Endothelial cell of umbilical vein (primary cell): ENCODE results near the gene CEMIP. TPM values are rescaled to one million over a fixed set of nuclear protein-coding genes. Genes with fewer than 3 reads are reported as not detected.

ENCODE experiments used
- BruUV-seq: library from RNA; stranded (reverse); fragments of 400-500 nt; replicated peaks from 2 replicates; lab custom pipeline; 2021; lab: Mats Ljungman, UMichigan
- CTCF ChIA-PET: fragments of 300-600, 350-600 bp; sonication (Branson Sonifier 250); formaldehyde crosslinking; loops from one replicate; lab custom pipeline; 2021; ENCODE audit warnings: antibody characterized with exemption, inconsistent platforms; lab: Charles Lee
- POLR2A ChIA-PET: fragments of 300-600, 350-600 bp; sonication (Branson Sonifier 250); formaldehyde crosslinking; loops from one replicate; lab custom pipeline; 2021; ENCODE audit warnings: antibody characterized with exemption, inconsistent platforms; lab: Charles Lee
- DNase-seq: peaks from one replicate; pipeline ENCODE4 v3.0.0-alpha.2; 2011; ENCODE audit warnings: low read depth, low spot score
- FAIRE-seq: peaks from 2 replicates; lab custom pipeline; 2011; peaks lifted over from hg19 to GRCh38; lab: Jason Lieb, UNC
- H2AFZ ChIP-seq: 2 replicates; pipeline ENCODE4 v1.6.0; 2012; ENCODE audit warnings: low read depth, low read length, control low read depth, inconsistent platforms
- H3K27ac ChIP-seq: 2 replicates; pipeline ENCODE4 v1.5.1; 2011; ENCODE audit warnings: low read depth, mild to moderate bottlenecking, control low read depth, low read length, moderate library complexity; ENCODE audit not compliant: insufficient read depth
- H3K27me3 ChIP-seq, 2 experiments: 2 replicates each; pipeline versions ENCODE4 v1.6.0 to v1.6.1; 2011; ENCODE audit warnings: low read length in 2 of 2, mixed read lengths in 1 of 2; ENCODE audit not compliant: control insufficient read depth in 2 of 2, insufficient read depth in 2 of 2
- H3K36me3 ChIP-seq, 2 experiments: 2 replicates in 1 of 2; 3 replicates in 1 of 2; pipeline ENCODE4 v1.5.1; 2011; ENCODE audit warnings: low read length in 2 of 2, mild to moderate bottlenecking in 1 of 2, moderate library complexity in 1 of 2; ENCODE audit not compliant: control insufficient read depth in 2 of 2, insufficient read depth in 2 of 2; ENCODE audit errors: extremely low read depth in 1 of 2
- H3K4me1 ChIP-seq: 3 replicates; pipeline ENCODE4 v1.5.1; 2011; ENCODE audit warnings: mild to moderate bottlenecking, low read length; ENCODE audit not compliant: control insufficient read depth, insufficient read depth; ENCODE audit errors: extremely low read depth
- H3K4me2 ChIP-seq: 2 replicates; pipeline ENCODE4 v1.6.1; 2011; ENCODE audit warnings: low read length, control low read depth, mixed read lengths; ENCODE audit not compliant: insufficient read depth
- H3K4me3 ChIP-seq, 3 experiments: fragments of 200-600 bp in 1 of 3; sonication (generic), shearing (Covaris generic) in 1 of 3; replicated peaks in 1 of 3; 2 replicates each; pipeline ENCODE4 v1.5.1; 2011 to 2016; ENCODE audit warnings: control low read depth in 3 of 3, low read length in 3 of 3, mild to moderate bottlenecking in 2 of 3, inconsistent platforms in 1 of 3, low read depth in 1 of 3, moderate library complexity in 1 of 3; ENCODE audit not compliant: insufficient read depth in 1 of 3
- H3K79me2 ChIP-seq: 2 replicates; pipeline ENCODE4 v1.6.0; 2012; ENCODE audit warnings: low read length, inconsistent platforms; ENCODE audit not compliant: control insufficient read depth, insufficient read depth
- H3K9ac ChIP-seq: replicated peaks from 2 replicates; pipeline ENCODE3; 2011; ENCODE audit warnings: low read length, control low read depth; ENCODE audit not compliant: insufficient read depth; ENCODE audit errors: extremely low read depth
- H3K9me1 ChIP-seq: replicated peaks from 3 replicates; pipeline ENCODE4 v1.6.0; 2011; ENCODE audit warnings: mild to moderate bottlenecking, low read length; ENCODE audit not compliant: control insufficient read depth, insufficient read depth; ENCODE audit errors: extremely low read depth
- H3K9me3 ChIP-seq: replicated peaks from 2 replicates; pipeline ENCODE4 v1.5.1; 2012; ENCODE audit warnings: low read length, inconsistent platforms; ENCODE audit not compliant: control insufficient read depth, insufficient read depth
- H4K20me1 ChIP-seq: replicated peaks from 2 replicates; pipeline ENCODE3; 2011; ENCODE audit warnings: mild to moderate bottlenecking, low read length; ENCODE audit not compliant: control insufficient read depth, insufficient read depth; ENCODE audit errors: extremely low read depth
- CTCF ChIP-seq, 2 donors: IDR thresholded peaks; 1 replicate in 1 of 2; 2 replicates in 1 of 2; pipeline ENCODE4 v1.5.1; 2011; ENCODE audit warnings: low read length in 2 of 2, mild to moderate bottlenecking in 2 of 2, moderate library complexity in 2 of 2, control low read depth in 1 of 2, inconsistent platforms in 1 of 2, low read depth in 1 of 2; ENCODE audit not compliant: insufficient read depth in 1 of 2; ENCODE audit errors: extremely low read depth in 1 of 2
- EZH2 ChIP-seq: IDR thresholded peaks from 2 replicates; pipeline ENCODE4 v1.6.1; 2012; ENCODE audit warnings: borderline replicate concordance, low read depth, mild to moderate bottlenecking, moderate library complexity, low read length, inconsistent platforms; ENCODE audit not compliant: severe bottlenecking
- FOS ChIP-seq: IDR thresholded peaks from 2 replicates; pipeline ENCODE4 v1.6.1; 2011; ENCODE audit warnings: mild to moderate bottlenecking, low read length, moderate library complexity, borderline replicate concordance; ENCODE audit not compliant: insufficient read depth
- GATA2 ChIP-seq: IDR thresholded peaks from 2 replicates; pipeline ENCODE4 v1.7.0; 2011; ENCODE audit warnings: low read depth, mild to moderate bottlenecking, moderate library complexity, mixed read lengths, low read length; ENCODE audit not compliant: insufficient read length, insufficient read depth
- JUN ChIP-seq: IDR thresholded peaks from 2 replicates; pipeline ENCODE4 v1.6.1; 2011; ENCODE audit warnings: borderline replicate concordance, low read depth; ENCODE audit not compliant: insufficient read length, insufficient read depth
- MYC ChIP-seq: IDR thresholded peaks from one replicate; pipeline ENCODE4 v1.6.1; 2011; ENCODE audit warnings: mild to moderate bottlenecking, low read depth, low read length
- POLR2AphosphoS5 ChIP-seq: IDR thresholded peaks from 2 replicates; pipeline ENCODE4 v1.6.1; 2012; ENCODE audit warnings: low read depth, mild to moderate bottlenecking, control low read depth, low read length, moderate library complexity; ENCODE audit not compliant: insufficient read depth
- dilution Hi-C: fragments of 300-500 bp; cut with MboI; formaldehyde crosslinking; loops from one replicate; pipeline ENCODE4 v1.15.0; 2019; ENCODE audit warnings: low sequenced_read_pairs; ENCODE audit not compliant: extremely low pct_ligation_motif_present
- intact Hi-C: fragments of 100-400 bp; cut with micrococcal nuclease; formaldehyde crosslinking; loops from one replicate; pipeline ENCODE4 v1.10.0; 2022
- polyA plus RNA-seq, 4 experiments: library from polyadenylated mRNA; depleted of rRNA in 3 of 4; stranded (reverse) in 3 of 4; unstranded in 1 of 4; fragments of >200 nt; gene quantifications; 2 replicates each; pipeline versions ENCODE4 v1.2.1 to v1.2.3, GENCODE V29; 2011 to 2012; ENCODE audit warnings: missing spikeins in 1 of 4
- total RNA-seq: library from RNA; stranded (reverse); gene quantifications from 2 replicates; pipeline ENCODE4 v1.2.3, GENCODE V29; 2021

Gene CEMIP
- total and polyA plus RNA-seq, 2 donors (not counting 3 experiments of a cell fraction or from before 2014, with no cell fraction given) = 0.01 TPM; not detected in 1

- no peaks in the 10 kb centered on the region for H3K9me1 ChIP-seq
- H3K27ac ChIP-seq = no peak overlapping the region
- no peak overlapping the region for H3K4me3 ChIP-seq
- no peak overlapping the region for H2AFZ ChIP-seq
- H3K9me3 ChIP-seq = no peaks in the 10 kb centered on the region
- TF ChIP-seq POLR2AphosphoS5 = no peak
- no peak for TF ChIP-seq CTCF (IDR thresholded peaks at IDR 0.05; ENCODE audit: extremely low read depth in 1 of 2, insufficient read depth in 1 of 2, low read depth in 1 of 2, low read length in 2 of 2)
- TF ChIP-seq EZH2 = no peak
- TF ChIP-seq FOS = no peak
- TF ChIP-seq MYC = no peak
- no peak for TF ChIP-seq GATA2
- TF ChIP-seq JUN = no peak
- DNase-seq (no peak), FAIRE-seq (no peak)
- H3K4me2 ChIP-seq = no peak overlapping the region
- H3K4me1 ChIP-seq = no peaks in the 10 kb centered on the region
- dilution Hi-C loops = no loop called here
- no peaks in the 10 kb centered on the region for H3K36me3 ChIP-seq
- BruUV-seq = no TSS peak
- peaks cover 0 to 4% of the 10 kb centered on the region in 2 experiments for H3K27me3 ChIP-seq
- ChIA-PET CTCF (no interaction called here), POLR2A (no interaction called here)
- H3K79me2 ChIP-seq = no peaks in the 10 kb centered on the region
- H3K9ac ChIP-seq = no peak overlapping the region
- no peaks in the 10 kb centered on the region for H4K20me1 ChIP-seq
- intact Hi-C loops = no loop called here
These were observed 53.5 kb downstream of the CEMIP start for GRCh38 chr15:80832686-80833085.
